Stimulated activated naive CD4-positive, alpha-beta T cell (primary cell): Measurements from ENCODE around the gene CDKL5.
"Not testable (repeated sequence)": the region's sequence is repeated elsewhere in the genome, so short reads cannot be mapped to it uniquely, and the experiment has no call there.

Experiments
- DNase-seq, 6 experiments: peaks; one replicate each; lab custom pipeline; 2025; lab: John Stamatoyannopoulos, UW

Gene CDKL5

GRCh38 chrX:18575744-18576143, 150.3 kb downstream of the CDKL5 start:
- no peak for DNase-seq

GRCh38 chrX:18577400-18577799, 152.0 kb downstream of the CDKL5 start:
- DNase-seq: no peak

- no peak for DNase-seq
Observed at GRCh38 chrX:18578546-18578945, 153.1 kb downstream of the CDKL5 start.

GRCh38 chrX:18579495-18579894, 154.1 kb downstream of the CDKL5 start:
- no peak for DNase-seq

- DNase-seq: no peak
Observed at GRCh38 chrX:18582910-18583493, 157.6 kb downstream of the CDKL5 start.

- DNase-seq: not testable (repeated sequence)
Observed at GRCh38 chrX:18589292-18589691, 163.9 kb downstream of the CDKL5 start.

- no peak for DNase-seq
Observed at GRCh38 chrX:18591834-18592233, 166.4 kb downstream of the CDKL5 start.

- DNase-seq: no peak
Observed at GRCh38 chrX:18594079-18594478, 168.7 kb downstream of the CDKL5 start.

- no peak for DNase-seq
Observed at GRCh38 chrX:18596096-18596495, 170.7 kb downstream of the CDKL5 start.

- DNase-seq: no peak
Observed at GRCh38 chrX:18598413-18598812, 173.0 kb downstream of the CDKL5 start.

GRCh38 chrX:18607966-18608365, 182.6 kb downstream of the CDKL5 start:
- DNase-seq: no peak

GRCh38 chrX:18613930-18614639, 188.7 kb downstream of the CDKL5 start:
- no peak for DNase-seq

- DNase-seq: no peak
Observed at GRCh38 chrX:18616688-18617406, 191.4 kb downstream of the CDKL5 start.

GRCh38 chrX:18617407-18617750, 192.0 kb downstream of the CDKL5 start:
- no peak for DNase-seq

- no peak for DNase-seq
Observed at GRCh38 chrX:18619288-18619687, 193.9 kb downstream of the CDKL5 start.

GRCh38 chrX:18620349-18620748, 194.9 kb downstream of the CDKL5 start:
- DNase-seq: no peak

- no peak for DNase-seq
Observed at GRCh38 chrX:18624599-18624998, 199.2 kb downstream of the CDKL5 start.

- no peak for DNase-seq
Observed at GRCh38 chrX:18630934-18631333, 205.5 kb downstream of the CDKL5 start.

GRCh38 chrX:18638398-18638797, 213.0 kb downstream of the CDKL5 start:
- no peak for DNase-seq

GRCh38 chrX:18639280-18639679, 213.9 kb downstream of the CDKL5 start:
- no peak for DNase-seq

- no peak for DNase-seq
Observed at GRCh38 chrX:18640686-18641085, 215.3 kb downstream of the CDKL5 start.

- DNase-seq: no peak
Observed at GRCh38 chrX:18643243-18643642, 217.8 kb downstream of the CDKL5 start.

- DNase-seq: no peak
Observed at GRCh38 chrX:18643853-18644252, 218.4 kb downstream of the CDKL5 start.
